Stomach smooth muscle (tissue), 2 donors: Measurements from ENCODE around the gene EEF2K.
"Not testable (repeated sequence)": the region's sequence is repeated elsewhere in the genome, so short reads cannot be mapped to it uniquely, and the experiment has no call there.

Experiments used
- H3K27ac ChIP-seq: one replicate; pipeline ENCODE4 v1.7.0; 2013; ENCODE audit warnings: mild to moderate bottlenecking, low read length, inconsistent platforms
- H3K27me3 ChIP-seq, 2 donors: one replicate each; pipeline ENCODE4 v1.7.0; 2013; ENCODE audit warnings: low read length in 2 of 2; ENCODE audit not compliant: insufficient read depth in 2 of 2, control insufficient read depth in 1 of 2
- H3K36me3 ChIP-seq, 2 donors: one replicate each; pipeline ENCODE4 v1.7.0; 2013; ENCODE audit warnings: low read length in 2 of 2; ENCODE audit not compliant: control insufficient read depth in 2 of 2, insufficient read depth in 2 of 2
- H3K4me1 ChIP-seq: one replicate; pipeline ENCODE4 v1.7.0; 2013; ENCODE audit warnings: low read length; ENCODE audit not compliant: control insufficient read depth, insufficient read depth
- H3K4me3 ChIP-seq, 2 donors: one replicate each; pipeline ENCODE4 v1.7.0; 2013; ENCODE audit warnings: low read length in 2 of 2
- H3K9ac ChIP-seq, 2 donors: one replicate each; pipeline ENCODE4 v1.7.0; 2013; ENCODE audit warnings: low read length in 2 of 2, mild to moderate bottlenecking in 1 of 2
- H3K9me3 ChIP-seq, 2 donors: one replicate each; pipeline ENCODE4 v1.7.0; 2013; ENCODE audit warnings: low read length in 2 of 2; ENCODE audit not compliant: control insufficient read depth in 2 of 2
- donor health status: healthy.
- donor health status: Pancreatic carcinoma.

The EEF2K gene

DNA sequence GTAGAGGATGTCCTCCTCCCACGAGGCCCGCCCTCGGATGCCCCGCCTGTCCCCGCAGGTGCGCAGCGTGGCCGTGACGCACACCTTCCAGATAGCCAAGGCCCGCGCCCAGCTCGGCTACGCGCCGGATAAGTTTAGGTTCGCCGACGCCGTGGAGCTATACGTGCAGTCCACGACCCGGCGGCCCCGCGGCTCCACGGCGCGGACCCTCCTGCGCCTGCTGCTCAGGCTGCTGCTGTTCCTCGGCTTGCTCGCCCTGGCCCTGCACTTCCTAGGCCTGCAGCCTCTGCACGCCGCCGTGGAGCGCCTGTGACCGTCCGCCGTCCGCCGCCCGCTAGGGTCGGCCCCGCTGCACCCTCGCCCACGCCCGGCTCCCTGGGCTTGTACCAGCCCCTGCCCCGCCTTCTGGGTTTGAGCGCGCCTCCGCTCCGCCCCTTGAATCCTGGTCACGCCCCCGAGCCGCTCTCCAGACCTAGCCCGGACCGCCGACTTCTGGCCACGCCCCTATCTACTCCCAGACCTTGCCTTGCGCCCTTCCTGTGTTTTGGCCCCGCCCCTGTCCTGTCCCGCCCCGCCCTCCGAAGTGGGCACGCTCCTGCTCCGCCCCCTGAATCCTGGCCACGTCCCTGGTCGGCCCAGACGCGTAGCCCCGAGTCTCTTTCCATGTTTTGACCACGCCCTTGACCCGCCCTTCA, 15.8 kb upstream of the EEF2K start:
- peak overlapping the region; percentile 54 to 86 for H3K4me3 ChIP-seq
- H3K4me1 ChIP-seq = peaks cover 35% of the 10 kb centered on the region
- no peaks in the 10 kb centered on the region for H3K27me3 ChIP-seq
- no peaks in the 10 kb centered on the region for H3K36me3 ChIP-seq
- H3K27ac ChIP-seq = peak overlapping the region; percentile 96
- no peaks in the 10 kb centered on the region for H3K9me3 ChIP-seq
- H3K9ac ChIP-seq = peak overlapping the region; percentile 48 to 64

DNA sequence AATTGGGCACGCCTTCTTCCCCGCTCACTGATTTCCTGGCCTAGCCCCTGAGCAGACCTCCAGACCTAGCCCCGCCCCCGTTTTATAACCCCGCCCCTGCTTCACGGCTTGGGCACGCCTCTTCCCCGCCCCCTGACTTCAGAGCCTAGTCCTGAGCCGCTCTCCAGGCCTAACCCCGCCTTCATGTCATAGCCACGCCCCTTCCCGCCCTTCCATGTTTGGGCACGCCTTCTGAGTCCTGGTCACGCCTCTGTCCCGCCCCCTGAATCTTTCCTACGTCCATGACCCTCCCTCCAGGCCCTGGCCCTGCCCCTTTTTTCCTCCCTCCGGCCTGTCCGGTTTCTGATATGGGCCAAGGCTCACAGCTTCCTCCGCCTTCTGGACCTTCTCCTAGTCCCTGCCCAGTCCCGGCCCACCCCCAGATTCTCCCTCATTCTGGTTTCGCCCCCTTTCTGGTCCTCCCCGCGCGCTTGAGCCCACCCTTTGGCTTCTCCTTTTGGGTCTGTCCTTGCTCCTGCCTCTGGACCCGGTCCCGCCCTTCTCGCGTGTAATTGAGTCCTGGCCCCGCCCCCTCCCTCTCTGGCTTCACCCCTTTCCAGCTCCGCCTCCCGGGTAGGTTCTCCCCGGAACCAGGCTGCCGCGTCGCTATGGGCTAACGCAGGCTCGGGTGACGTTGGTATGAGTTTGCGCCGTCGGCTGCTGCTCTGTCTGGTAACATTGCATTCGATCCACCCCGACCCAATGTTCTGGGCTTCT, 15.1 kb upstream of the EEF2K start:
- peak overlapping the region; percentile 67 to 86 for H3K4me3 ChIP-seq
- peaks cover 35% of the 10 kb centered on the region for H3K4me1 ChIP-seq
- no peaks in the 10 kb centered on the region for H3K36me3 ChIP-seq
- H3K9ac ChIP-seq = peak overlapping the region; percentile 90 to 96
- no peaks in the 10 kb centered on the region for H3K27me3 ChIP-seq
- H3K27ac ChIP-seq = peak overlapping the region; percentile 96
- H3K9me3 ChIP-seq = no peaks in the 10 kb centered on the region

- H3K27me3 ChIP-seq = no peaks in the 10 kb centered on the region
- peak overlapping the region; percentile 67 to 79 for H3K4me3 ChIP-seq
- peaks cover 38% of the 10 kb centered on the region for H3K4me1 ChIP-seq
- H3K36me3 ChIP-seq = no peaks in the 10 kb centered on the region
- H3K9me3 ChIP-seq = no peaks in the 10 kb centered on the region
- H3K27ac ChIP-seq = peak overlapping the region; percentile 96
- H3K9ac ChIP-seq = peak overlapping the region; percentile 90 to 96
Observed at GRCh38 chr16:22191532-22192260, 14.4 kb upstream of the EEF2K start.

DNA sequence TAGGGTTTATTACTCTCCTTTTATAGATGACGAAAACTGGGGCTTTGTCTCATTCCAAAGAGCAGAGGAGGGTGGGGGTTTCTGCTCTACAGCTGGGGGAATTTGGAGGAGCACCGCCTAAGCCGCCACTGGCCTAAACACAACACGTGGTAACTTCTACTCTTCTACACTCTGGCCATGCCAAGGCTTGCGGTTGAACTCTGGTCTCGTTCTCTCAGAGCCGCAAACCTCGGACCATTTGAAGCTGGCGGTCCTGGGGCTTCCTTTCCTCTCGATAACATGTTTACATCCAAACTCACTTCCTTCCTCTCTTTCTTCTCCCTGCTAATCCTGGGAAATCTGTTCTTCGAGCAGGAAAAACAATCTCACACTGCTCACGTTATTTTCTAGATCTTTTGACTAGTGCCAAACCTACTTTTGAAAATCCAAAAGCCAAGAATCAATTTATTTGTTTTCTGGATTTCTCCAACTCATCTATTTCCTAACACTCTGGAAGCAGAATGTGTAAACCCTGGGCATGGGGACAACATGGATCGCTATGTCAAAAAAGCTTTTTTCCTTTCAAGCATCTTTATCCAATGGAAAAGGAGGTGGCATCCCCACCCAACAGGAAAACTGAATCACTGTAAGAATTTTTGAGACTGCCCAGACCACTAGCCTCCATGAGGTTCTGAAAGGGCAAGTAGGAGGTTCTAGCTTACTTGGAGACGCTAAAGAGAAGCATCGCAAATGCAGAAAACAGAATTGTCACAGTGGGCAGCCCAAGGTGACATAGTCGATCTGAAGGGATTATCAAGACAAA, 13.6 kb upstream of the EEF2K start:
- Histone ChIP-seq H3K9ac (peak overlapping the region; percentile 90 to 96), H3K4me3 (peak overlapping the region; percentile 67 to 79), H3K4me1 (peaks cover 38% of the 10 kb centered on the region)

GRCh38 chr16:22193063-22193411, 13.0 kb upstream of the EEF2K start:
- Histone ChIP-seq H3K4me1 (peaks cover 38% of the 10 kb centered on the region), H3K27me3 (no peaks in the 10 kb centered on the region), H3K9me3 (no peaks in the 10 kb centered on the region), H3K36me3 (no peaks in the 10 kb centered on the region), H3K9ac (peak overlapping the region in 1 of 2 donors; percentile 90), H3K27ac (peak overlapping the region; percentile 96), H3K4me3 (peak overlapping the region in 1 of 2 donors; percentile 40)

More for the DNA sequence above, 13.6 kb upstream of the EEF2K start:
- H3K36me3 ChIP-seq = no peaks in the 10 kb centered on the region
- H3K9me3 ChIP-seq = no peaks in the 10 kb centered on the region
- peak overlapping the region; percentile 96 for H3K27ac ChIP-seq
- no peaks in the 10 kb centered on the region for H3K27me3 ChIP-seq

DNA sequence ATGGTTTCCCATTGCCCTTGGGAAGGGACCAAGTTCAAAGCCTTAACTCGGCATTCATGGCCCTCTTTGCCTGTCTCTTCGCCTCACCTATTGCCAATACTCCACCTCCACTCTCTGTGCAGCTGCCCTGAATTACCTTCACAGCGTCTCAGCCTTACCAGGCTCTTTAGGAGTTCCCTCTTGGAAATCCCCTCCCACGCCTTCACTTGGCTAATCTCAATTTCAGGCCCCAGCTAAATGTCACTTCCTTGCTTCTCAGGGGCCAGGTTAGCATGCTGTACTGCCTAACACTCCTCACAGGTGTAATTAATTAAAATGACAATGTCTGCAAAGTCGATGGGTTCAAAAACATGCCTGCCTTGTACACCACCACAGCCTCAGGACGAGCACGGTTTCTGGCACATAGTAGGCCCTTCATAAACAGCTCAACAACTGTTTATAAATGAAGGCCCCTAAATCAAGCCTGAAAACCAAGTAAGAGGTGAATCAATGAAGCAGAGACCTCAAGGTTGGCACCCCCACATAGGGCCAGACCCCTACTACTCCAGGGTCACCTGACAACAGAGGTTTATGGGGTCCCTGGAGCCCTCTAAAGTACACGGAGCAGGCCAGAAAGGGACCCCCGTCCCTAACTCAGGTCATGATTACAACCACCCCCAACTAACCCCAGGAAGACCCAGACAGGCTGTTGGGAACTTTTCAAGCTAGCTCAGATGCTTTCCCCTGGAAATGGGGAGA, 11.2 kb upstream of the EEF2K start:
- peak overlapping the region; percentile 64 for H3K27ac ChIP-seq
- H3K9ac ChIP-seq = no peak overlapping the region
- H3K9me3 ChIP-seq = no peaks in the 10 kb centered on the region
- H3K4me1 ChIP-seq = peaks cover 27% of the 10 kb centered on the region
- H3K27me3 ChIP-seq = no peaks in the 10 kb centered on the region
- H3K4me3 ChIP-seq = no peak overlapping the region
- H3K36me3 ChIP-seq = no peaks in the 10 kb centered on the region

DNA sequence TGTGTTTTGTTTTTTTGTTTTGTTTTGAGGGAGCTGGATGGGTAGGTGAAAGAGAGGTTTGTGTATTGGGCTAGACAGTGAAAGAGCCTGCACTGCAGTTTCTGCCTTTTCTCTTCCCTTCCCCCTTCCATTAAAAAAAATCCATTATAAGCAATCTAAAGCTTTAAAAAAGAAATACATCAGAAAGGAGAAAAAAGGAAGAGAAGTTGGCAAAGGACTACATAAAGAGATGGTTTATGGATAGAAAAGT, 10.7 kb upstream of the EEF2K start:
- no peaks in the 10 kb centered on the region for H3K36me3 ChIP-seq
- H3K27ac ChIP-seq = peak overlapping the region; percentile 64
- peak overlapping the region in 1 of 2 donors; percentile 62 for H3K9ac ChIP-seq
- no peaks in the 10 kb centered on the region for H3K9me3 ChIP-seq
- H3K4me3 ChIP-seq = peak overlapping the region in 1 of 2 donors; percentile 78
- H3K4me1 ChIP-seq = peaks cover 23% of the 10 kb centered on the region
- no peaks in the 10 kb centered on the region for H3K27me3 ChIP-seq

DNA sequence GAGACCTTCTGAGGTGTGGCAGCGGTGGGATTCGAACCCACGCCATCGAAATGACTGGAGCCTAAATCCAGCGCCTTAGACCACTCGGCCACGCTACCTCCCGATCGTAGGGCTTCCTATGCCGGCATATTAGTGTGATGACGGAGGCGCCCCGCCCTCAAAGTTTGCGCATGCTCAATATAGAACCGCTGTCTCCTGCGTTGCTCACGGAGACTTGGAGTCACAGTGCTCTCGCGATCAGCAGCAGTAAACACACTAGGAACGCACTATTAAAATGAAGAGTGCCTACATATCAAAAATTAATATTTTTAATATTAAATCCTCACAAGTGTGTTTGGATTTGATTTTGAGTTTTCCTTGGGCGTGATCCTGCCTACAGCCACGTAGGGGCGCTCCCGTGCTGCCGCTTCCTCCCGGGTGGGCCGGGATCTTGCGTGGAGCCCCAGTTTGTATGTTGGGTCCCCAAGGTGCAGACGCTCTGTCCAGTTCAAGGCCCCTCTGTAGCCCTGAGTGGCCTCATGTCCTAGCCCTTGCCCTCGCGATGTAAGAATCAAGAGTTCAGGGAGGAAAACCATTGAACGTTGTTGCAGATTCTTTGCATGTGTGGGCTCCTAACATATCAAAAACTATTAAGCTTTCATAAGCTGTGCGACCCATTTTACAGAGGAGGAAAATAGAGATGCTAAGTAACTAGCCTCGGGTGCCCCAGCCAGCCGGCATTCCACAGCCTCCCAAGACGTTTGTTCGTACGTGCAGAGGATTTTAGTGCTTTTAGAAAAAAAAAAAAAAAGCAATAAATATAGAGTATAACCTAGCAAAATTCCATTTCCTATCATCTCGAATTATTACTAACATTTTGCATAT, 10.2 kb upstream of the EEF2K start:
- Histone ChIP-seq H3K4me1 (peaks cover 23% of the 10 kb centered on the region), H3K4me3 (peak overlapping the region; percentile 78 to 82), H3K36me3 (no peaks in the 10 kb centered on the region), H3K9ac (peak overlapping the region; percentile 62 to 72), H3K27ac (peak overlapping the region; percentile 64), H3K27me3 (no peaks in the 10 kb centered on the region), H3K9me3 (no peaks in the 10 kb centered on the region)

GRCh38 chr16:22196559-22197168, 9.4 kb upstream of the EEF2K start:
- H3K27me3 ChIP-seq, H3K9me3 ChIP-seq, H3K36me3 ChIP-seq, H3K9ac ChIP-seq, H3K27ac ChIP-seq: not testable (repeated sequence)
- Histone ChIP-seq H3K4me1 (peaks cover 22% of the 10 kb centered on the region), H3K4me3 (peak overlapping the region in 1 of 2 donors; percentile 78)
